WTC11 (cell line): ENCODE measurements around the gene SAMD13.

ENCODE experiments used
- AFF4 ChIP-seq: sonication (generic); formaldehyde crosslinking; IDR thresholded peaks from 2 replicates; pipeline ENCODE4 v1.8.1; 2023; ENCODE audit warnings: mild to moderate bottlenecking, missing genetic modification reagents, borderline replicate concordance
- CTCF ChIP-seq: fragments of 200-600 bp; IDR thresholded peaks from 2 replicates; pipeline ENCODE4 v1.8.0; 2022; ENCODE audit warnings: antibody characterized with exemption
- E2F4 ChIP-seq: sonication (generic); formaldehyde crosslinking; IDR thresholded peaks from 2 replicates; pipeline ENCODE4 v1.8.1; 2022; ENCODE audit warnings: low read depth, mild to moderate bottlenecking, moderate library complexity, missing genetic modification reagents, borderline replicate concordance
- HMGXB4 ChIP-seq: sonication (generic); formaldehyde crosslinking; IDR thresholded peaks from 2 replicates; pipeline ENCODE4 v1.8.1; 2023; ENCODE audit warnings: mild to moderate bottlenecking, moderate library complexity, missing genetic modification reagents
- JUN ChIP-seq: sonication (generic); formaldehyde crosslinking; IDR thresholded peaks from 2 replicates; pipeline ENCODE4 v1.8.0; 2023; ENCODE audit warnings: mild to moderate bottlenecking, missing genetic modification reagents
- SMAD3 ChIP-seq: sonication (generic); formaldehyde crosslinking; IDR thresholded peaks from 2 replicates; pipeline ENCODE4 v1.8.0; 2022; ENCODE audit warnings: missing genetic modification reagents, mild to moderate bottlenecking, borderline replicate concordance
- STAT6 ChIP-seq: sonication (generic); formaldehyde crosslinking; conservative IDR thresholded peaks from 2 replicates; pipeline ENCODE4 v1.8.1; 2023; ENCODE audit warnings: mild to moderate bottlenecking, low read depth, missing genetic modification reagents, moderate library complexity
- TCF7 ChIP-seq: sonication (generic); formaldehyde crosslinking; IDR thresholded peaks from 2 replicates; pipeline ENCODE4 v1.8.0; 2022; ENCODE audit warnings: mild to moderate bottlenecking, low read depth, missing genetic modification reagents, moderate library complexity
- USF1 ChIP-seq: sonication (generic); formaldehyde crosslinking; IDR thresholded peaks from 2 replicates; pipeline ENCODE4 v1.8.0; 2022; ENCODE audit warnings: mild to moderate bottlenecking, missing genetic modification reagents
- USF2 ChIP-seq: sonication (generic); formaldehyde crosslinking; IDR thresholded peaks from 2 replicates; pipeline ENCODE4 v1.8.1; 2023; ENCODE audit warnings: mild to moderate bottlenecking, missing genetic modification reagents, moderate library complexity

GRCh38 chr1:84367219-84367618 is 65.7 kb downstream of the SAMD13 start:
- TF ChIP-seq E2F4 (CRISPR knock-in tag) (no peak), STAT6 (CRISPR knock-in tag) (no peak), SMAD3 (CRISPR knock-in tag) (no peak), USF2 (no peak), USF1 (no peak), JUN (CRISPR knock-in tag) (no peak), TCF7 (CRISPR knock-in tag) (no peak), CTCF (no peak), AFF4 (CRISPR knock-in tag) (no peak), HMGXB4 (CRISPR knock-in tag) (no peak)
